Measurements from ENCODE around the gene PLD5. TPM values are rescaled to one million over a fixed set of nuclear protein-coding genes. Genes with fewer than 3 reads are reported as not detected.
"Not testable (repeated sequence)": the region's sequence is repeated elsewhere in the genome, so short reads cannot be mapped to it uniquely, and the experiment has no call there.

PLD5 gene
- total and polyA plus RNA-seq, 3 experiments from 2014 or later: not detected

GRCh38 chr1:242088875-242089274 lies 435.6 kb downstream of the PLD5 start:
- H3K4me1 ChIP-seq (ENCODE audit: insufficient read depth, low read length): no peaks in the 10 kb centered on the region
- CTCF ChIA-PET: no interaction called here

GRCh38 chr1:242086706-242087105 lies 437.8 kb downstream of the PLD5 start:
- ChIA-PET CTCF (no interaction called here), POLR2A (no interaction called here)
- H3K27ac Mint-ChIP-seq: no peak overlapping the region
- H3K4me3 ChIP-seq (ENCODE audit: low read length): no peak overlapping the region
- H3K4me1 Mint-ChIP-seq: no peaks in the 10 kb centered on the region
- no peaks in the 10 kb centered on the region for H3K9me3 ChIP-seq (ENCODE audit: low read length)
- H3K36me3 ChIP-seq (ENCODE audit: insufficient read depth, low read length): no peaks in the 10 kb centered on the region
- H3K27me3 Mint-ChIP-seq: peaks cover 6 to 13% of the 10 kb centered on the region in 2 donors
- H3K27me3 ChIP-seq (ENCODE audit: insufficient read depth, low read length, poor library complexity, severe bottlenecking): no peaks in the 10 kb centered on the region
- H3K27ac ChIP-seq (ENCODE audit: low read depth, low read length): no peak overlapping the region
- no peak overlapping the region for H3K4me3 Mint-ChIP-seq
- H3K4me1 ChIP-seq (ENCODE audit: insufficient read depth, low read length): no peaks in the 10 kb centered on the region
- no peaks in the 10 kb centered on the region for H3K36me3 Mint-ChIP-seq
- H3K9me3 Mint-ChIP-seq: no peaks in the 10 kb centered on the region
- DNase-seq: no peak

More at GRCh38 chr1:242088875-242089274, 435.6 kb downstream of the PLD5 start:
- no peaks in the 10 kb centered on the region for H3K9me3 ChIP-seq (ENCODE audit: low read length)
- no peak overlapping the region for H3K4me3 ChIP-seq (ENCODE audit: low read length)
- H3K36me3 ChIP-seq (ENCODE audit: insufficient read depth, low read length): no peaks in the 10 kb centered on the region
- Mint-ChIP-seq H3K36me3 (no peaks in the 10 kb centered on the region), H3K4me3 (no peak overlapping the region), H3K9me3 (no peaks in the 10 kb centered on the region), H3K27ac (no peak overlapping the region), H3K4me1 (no peaks in the 10 kb centered on the region), H3K27me3 (peaks cover 1 to 3% of the 10 kb centered on the region in 2 donors)
- H3K27ac ChIP-seq (ENCODE audit: low read depth, low read length): no peak overlapping the region
- no peaks in the 10 kb centered on the region for H3K27me3 ChIP-seq (ENCODE audit: insufficient read depth, low read length, poor library complexity, severe bottlenecking)
- no peak for DNase-seq
- POLR2A ChIA-PET: no interaction called here

GRCh38 chr1:242086093-242086492 lies 438.4 kb downstream of the PLD5 start:
- Mint-ChIP-seq H3K36me3 (no peaks in the 10 kb centered on the region), H3K9me3 (no peaks in the 10 kb centered on the region), H3K4me1 (no peaks in the 10 kb centered on the region), H3K4me3 (no peak overlapping the region), H3K27me3 (peaks cover 6 to 13% of the 10 kb centered on the region in 2 donors), H3K27ac (no peak overlapping the region)
- no peaks in the 10 kb centered on the region for H3K9me3 ChIP-seq (ENCODE audit: low read length)
- CTCF ChIA-PET: no interaction called here
- no peaks in the 10 kb centered on the region for H3K36me3 ChIP-seq (ENCODE audit: insufficient read depth, low read length)
- POLR2A ChIA-PET: no interaction called here
- H3K4me1 ChIP-seq (ENCODE audit: insufficient read depth, low read length): no peaks in the 10 kb centered on the region
- H3K27ac ChIP-seq (ENCODE audit: low read depth, low read length): no peak overlapping the region
- no peak overlapping the region for H3K4me3 ChIP-seq (ENCODE audit: low read length)
- no peaks in the 10 kb centered on the region for H3K27me3 ChIP-seq (ENCODE audit: insufficient read depth, low read length, poor library complexity, severe bottlenecking)
- no peak for DNase-seq

- Mint-ChIP-seq H3K27ac (no peak overlapping the region), H3K4me3 (no peak overlapping the region), H3K27me3 (peaks cover 6 to 13% of the 10 kb centered on the region in 2 donors), H3K4me1 (no peaks in the 10 kb centered on the region), H3K9me3 (no peaks in the 10 kb centered on the region), H3K36me3 (no peaks in the 10 kb centered on the region)
- Histone ChIP-seq H3K4me3 (ENCODE audit: low read length) (no peak overlapping the region), H3K4me1 (ENCODE audit: insufficient read depth, low read length) (no peaks in the 10 kb centered on the region), H3K27ac (ENCODE audit: low read depth, low read length) (no peak overlapping the region), H3K36me3 (ENCODE audit: insufficient read depth, low read length) (no peaks in the 10 kb centered on the region), H3K9me3 (ENCODE audit: low read length) (no peaks in the 10 kb centered on the region), H3K27me3 (ENCODE audit: insufficient read depth, low read length, poor library complexity, severe bottlenecking) (no peaks in the 10 kb centered on the region)
- DNase-seq: no peak
- CTCF ChIA-PET: no interaction called here
- POLR2A ChIA-PET: no interaction called here
These were observed 440.8 kb downstream of the PLD5 start for GRCh38 chr1:242083742-242084141.

- no peaks in the 10 kb centered on the region for H3K36me3 ChIP-seq (ENCODE audit: insufficient read depth, low read length)
- H3K4me1 ChIP-seq (ENCODE audit: insufficient read depth, low read length): no peaks in the 10 kb centered on the region
- Mint-ChIP-seq H3K9me3 (no peaks in the 10 kb centered on the region), H3K27me3 (peaks cover 7 to 13% of the 10 kb centered on the region in 2 donors), H3K27ac (no peak overlapping the region), H3K36me3 (no peaks in the 10 kb centered on the region), H3K4me3 (no peak overlapping the region), H3K4me1 (no peaks in the 10 kb centered on the region)
- DNase-seq: no peak
- H3K27me3 ChIP-seq (ENCODE audit: insufficient read depth, low read length, poor library complexity, severe bottlenecking): no peaks in the 10 kb centered on the region
- H3K4me3 ChIP-seq (ENCODE audit: low read length): no peak overlapping the region
- CTCF ChIA-PET: no interaction called here
- H3K27ac ChIP-seq (ENCODE audit: low read depth, low read length): no peak overlapping the region
- no peaks in the 10 kb centered on the region for H3K9me3 ChIP-seq (ENCODE audit: low read length)
- POLR2A ChIA-PET: no interaction called here
These were observed 443.1 kb downstream of the PLD5 start for GRCh38 chr1:242081446-242081845.

GRCh38 chr1:242065813-242066212 lies 458.7 kb downstream of the PLD5 start:
- POLR2A ChIA-PET: no interaction called here
- peaks cover 6 to 8% of the 10 kb centered on the region in 2 donors for H3K27me3 Mint-ChIP-seq
- no peak overlapping the region for H3K27ac Mint-ChIP-seq
- Histone ChIP-seq H3K27me3 (ENCODE audit: insufficient read depth, low read length, poor library complexity, severe bottlenecking) (no peaks in the 10 kb centered on the region), H3K4me1 (ENCODE audit: insufficient read depth, low read length) (no peaks in the 10 kb centered on the region), H3K27ac (ENCODE audit: low read depth, low read length) (no peak overlapping the region), H3K4me3 (ENCODE audit: low read length) (no peak overlapping the region), H3K9me3 (ENCODE audit: low read length) (no peaks in the 10 kb centered on the region), H3K36me3 (ENCODE audit: insufficient read depth, low read length) (no peaks in the 10 kb centered on the region)
- no peaks in the 10 kb centered on the region for H3K9me3 Mint-ChIP-seq
- no peak overlapping the region for H3K4me3 Mint-ChIP-seq
- no peak for DNase-seq
- CTCF ChIA-PET: no interaction called here
- no peaks in the 10 kb centered on the region for H3K4me1 Mint-ChIP-seq
- no peaks in the 10 kb centered on the region for H3K36me3 Mint-ChIP-seq

- no peaks in the 10 kb centered on the region for H3K9me3 ChIP-seq (ENCODE audit: low read length)
- Mint-ChIP-seq H3K4me3 (no peak overlapping the region), H3K9me3 (peaks cover 0 to 2% (median 0%) of the 10 kb centered on the region in 5 donors), H3K36me3 (peaks cover 0 to 2% (median 0%) of the 10 kb centered on the region in 3 donors), H3K27me3 (peaks cover 0 to 2% of the 10 kb centered on the region in 2 donors), H3K27ac (no peak overlapping the region), H3K4me1 (no peaks in the 10 kb centered on the region)
- H3K4me3 ChIP-seq (ENCODE audit: low read length): no peak overlapping the region
- H3K27ac ChIP-seq (ENCODE audit: low read depth, low read length): no peak overlapping the region
- no peaks in the 10 kb centered on the region for H3K36me3 ChIP-seq (ENCODE audit: insufficient read depth, low read length)
- ChIA-PET CTCF (no interaction called here), POLR2A (no interaction called here)
- no peak for DNase-seq
- H3K4me1 ChIP-seq (ENCODE audit: insufficient read depth, low read length): no peaks in the 10 kb centered on the region
- H3K27me3 ChIP-seq (ENCODE audit: insufficient read depth, low read length, poor library complexity, severe bottlenecking): no peaks in the 10 kb centered on the region
These were observed 462.2 kb downstream of the PLD5 start for GRCh38 chr1:242062271-242062670.

- POLR2A ChIA-PET: no interaction called here
- Mint-ChIP-seq H3K4me1 (no peaks in the 10 kb centered on the region), H3K27me3 (peaks cover 0 to 2% of the 10 kb centered on the region in 2 donors)
These were observed 464.5 kb downstream of the PLD5 start for GRCh38 chr1:242059976-242060375.

GRCh38 chr1:242058582-242058981 lies 465.9 kb downstream of the PLD5 start:
- H3K27me3 Mint-ChIP-seq; H3K27ac ChIP-seq (ENCODE audit: low read depth, low read length); H3K4me1 Mint-ChIP-seq; H3K4me3 ChIP-seq (ENCODE audit: low read length); H3K9me3 ChIP-seq (ENCODE audit: low read length); H3K4me1 ChIP-seq (ENCODE audit: insufficient read depth, low read length); H3K36me3 ChIP-seq (ENCODE audit: insufficient read depth, low read length); H3K9me3 Mint-ChIP-seq; H3K4me3 Mint-ChIP-seq; DNase-seq; POLR2A ChIA-PET; CTCF ChIA-PET; H3K36me3 Mint-ChIP-seq; H3K27ac Mint-ChIP-seq; H3K27me3 ChIP-seq (ENCODE audit: insufficient read depth, low read length, poor library complexity, severe bottlenecking): not testable (repeated sequence)

More at GRCh38 chr1:242059976-242060375, 464.5 kb downstream of the PLD5 start:
- CTCF ChIA-PET: no interaction called here
- H3K27ac ChIP-seq (ENCODE audit: low read depth, low read length): no peak overlapping the region
- H3K36me3 Mint-ChIP-seq: peaks cover 0 to 2% (median 0%) of the 10 kb centered on the region in 3 donors
- peaks cover 0 to 2% (median 0%) of the 10 kb centered on the region in 5 donors for H3K9me3 Mint-ChIP-seq
- no peak overlapping the region for H3K4me3 ChIP-seq (ENCODE audit: low read length)
- no peaks in the 10 kb centered on the region for H3K27me3 ChIP-seq (ENCODE audit: insufficient read depth, low read length, poor library complexity, severe bottlenecking)
- DNase-seq: no peak
- no peak overlapping the region for H3K27ac Mint-ChIP-seq
- H3K4me1 ChIP-seq (ENCODE audit: insufficient read depth, low read length): no peaks in the 10 kb centered on the region
- H3K36me3 ChIP-seq (ENCODE audit: insufficient read depth, low read length): no peaks in the 10 kb centered on the region
- H3K4me3 Mint-ChIP-seq: no peak overlapping the region
- H3K9me3 ChIP-seq (ENCODE audit: low read length): no peaks in the 10 kb centered on the region

Data from CD8-positive, alpha-beta memory T cell (primary cell).